PC-3 (cell line): ENCODE measurements around the gene SPATA16. TPM values are rescaled to one million over a fixed set of nuclear protein-coding genes. Genes with fewer than 3 reads are reported as not detected.

Source experiments
- ATAC-seq: fragments of 200-7000 bp; cut with Tn5 transposase; 2 replicates; pipeline ENCODE4 v1.9.1; 2020; ENCODE audit warnings: mild to moderate bottlenecking, moderate library complexity
- BruUV-seq: library from RNA; stranded (reverse); fragments of 400-500 nt; replicated peaks from 2 replicates; lab custom pipeline; 2021; lab: Mats Ljungman, UMichigan
- CTCF ChIA-PET: fragments of 300-600 bp; sonication (Branson Sonifier 250); formaldehyde crosslinking; loops from one replicate; lab custom pipeline; 2022; ENCODE audit warnings: antibody characterized with exemption; lab: Charles Lee
- POLR2A ChIA-PET: fragments of 300-600 bp; sonication (Branson Sonifier 250); formaldehyde crosslinking; loops from one replicate; lab custom pipeline; 2022; ENCODE audit warnings: antibody characterized with exemption; ENCODE audit not compliant: unreplicated experiment; lab: Charles Lee
- DNase-seq: peaks from one replicate; pipeline ENCODE4 v3.0.0-alpha.2; 2015
- H2AFZ ChIP-seq: fragments of 300-600 bp; sonication (generic); 2 replicates; pipeline ENCODE4 v1.6.0; 2016; ENCODE audit warnings: antibody characterized with exemption, low read length
- H3F3A ChIP-seq: fragments of 300-600 bp; sonication (generic); one replicate; pipeline ENCODE4 v1.6.0; 2017; ENCODE audit warnings: antibody characterized with exemption, low read length, control low read depth, mild to moderate bottlenecking; ENCODE audit not compliant: unreplicated experiment
- H3K27ac ChIP-seq: fragments of 300-600 bp; sonication (generic); 2 replicates; pipeline ENCODE4 v1.5.1; 2016; ENCODE audit warnings: mild to moderate bottlenecking, low read length
- H3K27me3 ChIP-seq: fragments of 300-600 bp; sonication (generic); 2 replicates; pipeline ENCODE4 v1.6.1; 2016; ENCODE audit warnings: low read length, mixed read lengths
- H3K36me3 ChIP-seq: fragments of 300-600 bp; sonication (generic); 2 replicates; pipeline ENCODE4 v1.6.1; 2016; ENCODE audit warnings: low read depth, mixed run types, low read length, mixed read lengths
- H3K4me1 ChIP-seq: fragments of 300-600 bp; sonication (generic); 2 replicates; pipeline ENCODE4 v1.5.1; 2016; ENCODE audit warnings: low read length; ENCODE audit not compliant: insufficient read depth
- H3K4me2 ChIP-seq: fragments of 300-600 bp; sonication (generic); 2 replicates; pipeline ENCODE4 v1.6.0; 2016; ENCODE audit warnings: low read length
- H3K4me3 ChIP-seq: fragments of 300-600 bp; sonication (generic); 2 replicates; pipeline ENCODE4 v1.5.1; 2016; ENCODE audit warnings: mild to moderate bottlenecking, low read length, mixed read lengths
- H3K79me2 ChIP-seq: fragments of 300-600 bp; sonication (generic); 2 replicates; pipeline ENCODE4 v1.6.1; 2017; ENCODE audit warnings: low read length, mixed read lengths
- H3K9ac ChIP-seq: fragments of 300-600 bp; sonication (generic); 2 replicates; pipeline ENCODE4 v1.6.0; 2016; ENCODE audit warnings: mild to moderate bottlenecking, low read length
- H3K9me2 ChIP-seq: fragments of 300-600 bp; sonication (generic); replicated peaks from 2 replicates; pipeline ENCODE4 v1.6.1; 2016; ENCODE audit warnings: mixed run types, low read length, mixed read lengths
- H3K9me3 ChIP-seq: fragments of 300-600 bp; sonication (generic); 2 replicates; pipeline ENCODE4 v1.6.1; 2016; ENCODE audit warnings: low read length, mixed read lengths
- H4K20me1 ChIP-seq: fragments of 300-600 bp; sonication (generic); 2 replicates; pipeline ENCODE4 v1.6.1; 2016; ENCODE audit warnings: low read length, mixed read lengths
- CTCF ChIP-seq: fragments of 300-600 bp; sonication (generic); conservative IDR thresholded peaks from 2 replicates; pipeline ENCODE4 v1.5.1; 2017; ENCODE audit warnings: antibody characterized with exemption, low read depth, mild to moderate bottlenecking, low read length
- EZH2 ChIP-seq: fragments of 300-600 bp; sonication (generic); IDR thresholded peaks from one replicate; pipeline ENCODE4 v1.6.1; 2017; ENCODE audit warnings: antibody characterized with exemption, mild to moderate bottlenecking, low read length; ENCODE audit not compliant: unreplicated experiment
- EZH2phosphoT487 ChIP-seq: fragments of 300-600 bp; sonication (generic); IDR thresholded peaks from 2 replicates; pipeline ENCODE4 v1.6.1; 2018; ENCODE audit warnings: mild to moderate bottlenecking, antibody characterized with exemption, low read length, borderline replicate concordance
- intact Hi-C: fragments of 100-400 bp; cut with micrococcal nuclease; formaldehyde crosslinking; loops from 2 replicates; pipeline ENCODE4 v1.9.0; 2023
- total RNA-seq: library from RNA; depleted of rRNA; stranded (reverse); fragments of >200 nt; gene quantifications from 2 replicates; pipeline ENCODE4 v1.2.3, GENCODE V29; 2014

Gene SPATA16
- total RNA-seq, 1 experiment from 2014 or later: not detected

GRCh38 chr3:173009410-173009809 lies 131.6 kb downstream of the SPATA16 start:
- no peak for ATAC-seq
- no peak overlapping the region for H3K27ac ChIP-seq

DNA sequence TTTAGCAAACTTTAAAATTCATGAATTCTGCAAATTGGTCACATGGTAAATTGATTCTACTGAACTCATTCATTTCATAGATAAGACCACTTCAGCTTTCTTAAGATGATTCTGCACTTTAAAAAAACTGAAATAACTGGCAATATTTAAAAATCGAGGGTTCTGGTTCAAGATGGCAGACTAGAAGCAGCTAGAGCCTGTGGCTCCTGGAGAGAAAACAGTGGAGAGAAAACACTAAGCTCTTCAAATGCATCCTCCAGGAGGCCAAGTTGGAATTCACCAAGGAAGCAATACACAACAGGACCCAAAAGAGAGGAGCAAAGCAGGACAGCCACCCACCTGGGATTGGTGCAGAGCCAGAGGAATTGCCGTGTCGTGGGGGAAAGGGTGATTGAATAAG lies 132.1 kb downstream of the SPATA16 start:
- H3K9me2 ChIP-seq: no peaks in the 10 kb centered on the region
- peaks cover 46% of the 10 kb centered on the region for H3K27me3 ChIP-seq
- BruUV-seq: no TSS peak
- CTCF ChIA-PET: no interaction called here
- H3K4me3 ChIP-seq: no peak overlapping the region
- no peak overlapping the region for H3K9ac ChIP-seq
- ATAC-seq (no peak), DNase-seq (no peak)
- H3K9me3 ChIP-seq: no peaks in the 10 kb centered on the region
- intact Hi-C loops: no loop called here
- no peaks in the 10 kb centered on the region for H3F3A ChIP-seq
- H2AFZ ChIP-seq: no peak overlapping the region
- POLR2A ChIA-PET: no interaction called here
- no peaks in the 10 kb centered on the region for H3K4me1 ChIP-seq
- no peak for TF ChIP-seq EZH2phosphoT487
- TF ChIP-seq EZH2: no peak
- TF ChIP-seq CTCF: no peak
- H3K4me2 ChIP-seq: no peak overlapping the region
- no peaks in the 10 kb centered on the region for H4K20me1 ChIP-seq
- no peaks in the 10 kb centered on the region for H3K79me2 ChIP-seq
- no peak overlapping the region for H3K27ac ChIP-seq
- no peaks in the 10 kb centered on the region for H3K36me3 ChIP-seq

More at GRCh38 chr3:173009410-173009809, 131.6 kb downstream of the SPATA16 start:
- Histone ChIP-seq H4K20me1 (no peaks in the 10 kb centered on the region), H3K9ac (no peak overlapping the region), H3K4me3 (no peak overlapping the region), H3K36me3 (no peaks in the 10 kb centered on the region), H3K9me2 (no peaks in the 10 kb centered on the region), H3F3A (no peaks in the 10 kb centered on the region), H3K79me2 (no peaks in the 10 kb centered on the region), H3K27me3 (peaks cover 41% of the 10 kb centered on the region), H3K4me2 (no peak overlapping the region), H2AFZ (no peak overlapping the region), H3K9me3 (no peaks in the 10 kb centered on the region), H3K4me1 (no peaks in the 10 kb centered on the region)
- TF ChIP-seq CTCF: no peak
- no peak for TF ChIP-seq EZH2phosphoT487
- TF ChIP-seq EZH2: no peak
- DNase-seq: no peak
- no TSS peak for BruUV-seq
- ChIA-PET POLR2A (no interaction called here), CTCF (no interaction called here)
- intact Hi-C loops: no loop called here

- Histone ChIP-seq H3K4me1 (no peaks in the 10 kb centered on the region), H3K4me3 (no peak overlapping the region), H4K20me1 (no peaks in the 10 kb centered on the region), H3K4me2 (no peak overlapping the region), H2AFZ (no peak overlapping the region), H3K79me2 (no peaks in the 10 kb centered on the region), H3K36me3 (no peaks in the 10 kb centered on the region), H3F3A (no peaks in the 10 kb centered on the region), H3K27me3 (peaks cover 55% of the 10 kb centered on the region), H3K9me2 (no peaks in the 10 kb centered on the region), H3K27ac (no peak overlapping the region), H3K9me3 (no peaks in the 10 kb centered on the region), H3K9ac (no peak overlapping the region)
- no peak for TF ChIP-seq EZH2
- TF ChIP-seq CTCF: no peak
- intact Hi-C loops: no loop called here
- ChIA-PET POLR2A (no interaction called here), CTCF (no interaction called here)
- ATAC-seq (no peak), DNase-seq (no peak)
- BruUV-seq: no TSS peak
Measured at GRCh38 chr3:173007079-173007723, 133.8 kb downstream of the SPATA16 start.
